ENCODE data around the gene TBC1D16.
A peak's percentile ranks its signal among the peaks of the same experiment; 100 is the strongest.

The TBC1D16 gene

GRCh38 chr17:80024206-80024972 is 11.3 kb downstream of the TBC1D16 start:
- no peak for DNase-seq

DNA sequence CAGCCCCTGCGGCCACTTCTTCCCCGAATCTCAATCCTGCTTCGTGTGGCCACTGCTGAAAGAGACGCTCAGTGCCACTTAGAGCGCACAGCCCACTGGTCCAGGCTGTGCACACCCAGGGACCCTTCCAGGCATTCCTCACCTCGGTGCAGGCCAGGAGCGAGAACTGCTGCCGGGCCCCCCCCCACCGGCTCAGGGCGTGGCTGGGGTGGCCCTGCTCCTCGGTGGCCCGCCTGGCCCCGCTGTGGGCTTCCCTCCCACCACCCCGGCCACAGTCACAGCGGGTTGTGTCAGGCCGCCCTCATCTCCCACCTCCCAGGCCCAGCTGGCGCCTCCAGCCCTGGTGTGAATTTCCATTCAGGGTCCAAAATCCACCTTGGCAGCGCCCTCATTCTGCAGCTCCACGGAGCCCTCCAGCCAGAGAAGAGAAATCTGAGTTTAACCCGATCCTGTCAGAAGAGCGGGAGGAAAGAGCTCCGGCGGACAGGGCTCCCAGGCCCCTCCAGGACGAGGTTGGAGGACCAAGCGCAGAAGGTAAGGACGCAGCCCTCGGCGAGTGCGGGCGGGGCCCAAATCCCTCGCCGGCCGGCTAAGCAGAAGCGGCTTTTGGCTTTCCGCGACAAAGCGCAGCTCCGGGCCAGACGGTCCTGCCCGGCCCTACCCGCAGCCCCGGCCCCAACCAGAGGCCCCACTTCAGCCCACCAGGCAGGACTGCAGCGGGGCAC is 12.0 kb downstream of the TBC1D16 start:
- no peak for DNase-seq

- DNase-seq, result no peak
These were observed 14.1 kb downstream of the TBC1D16 start for GRCh38 chr17:80021600-80021999.

GRCh38 chr17:80018917-80019651 is 16.6 kb downstream of the TBC1D16 start:
- DNase-seq, result no peak

DNA sequence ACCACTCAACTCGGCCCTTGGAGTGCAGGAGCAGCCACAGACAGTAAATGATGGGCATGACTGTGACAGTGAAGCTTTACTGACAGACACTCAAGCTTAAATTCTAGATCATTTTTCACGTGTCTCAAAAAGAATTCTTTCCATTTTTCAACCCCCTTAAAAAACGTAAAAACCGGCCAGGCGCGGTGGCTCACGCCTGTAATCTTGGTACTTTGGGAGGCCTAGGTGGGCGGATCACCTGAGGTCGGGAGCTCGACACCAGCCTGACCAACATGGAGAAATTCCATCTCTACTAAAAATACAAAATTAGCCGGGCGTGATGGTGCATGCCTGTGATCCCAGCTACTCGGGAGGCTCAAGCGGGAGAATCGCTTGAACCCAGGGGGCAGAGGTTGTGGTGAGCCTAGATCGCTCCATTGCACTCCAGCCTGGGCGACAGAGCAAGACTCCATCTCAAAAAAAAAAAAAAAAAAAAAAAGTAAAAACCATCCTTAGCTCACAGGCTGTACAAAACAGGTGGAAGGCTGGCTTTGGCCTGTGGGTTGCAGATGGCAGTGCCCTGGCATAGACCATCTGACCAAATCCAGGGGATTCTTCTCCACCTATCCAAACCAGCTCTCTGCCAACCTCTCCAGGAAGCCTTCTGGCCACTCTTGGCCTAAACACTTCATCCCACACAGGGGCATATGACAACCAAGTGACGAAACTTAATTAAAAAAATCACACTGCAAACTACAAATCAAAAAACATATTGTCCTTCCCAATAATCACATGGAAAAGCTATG is 18.3 kb downstream of the TBC1D16 start:
- DNase-seq, result no peak

- DNase-seq, result no peak
These were observed 22.6 kb downstream of the TBC1D16 start for GRCh38 chr17:80012765-80013741.

DNA sequence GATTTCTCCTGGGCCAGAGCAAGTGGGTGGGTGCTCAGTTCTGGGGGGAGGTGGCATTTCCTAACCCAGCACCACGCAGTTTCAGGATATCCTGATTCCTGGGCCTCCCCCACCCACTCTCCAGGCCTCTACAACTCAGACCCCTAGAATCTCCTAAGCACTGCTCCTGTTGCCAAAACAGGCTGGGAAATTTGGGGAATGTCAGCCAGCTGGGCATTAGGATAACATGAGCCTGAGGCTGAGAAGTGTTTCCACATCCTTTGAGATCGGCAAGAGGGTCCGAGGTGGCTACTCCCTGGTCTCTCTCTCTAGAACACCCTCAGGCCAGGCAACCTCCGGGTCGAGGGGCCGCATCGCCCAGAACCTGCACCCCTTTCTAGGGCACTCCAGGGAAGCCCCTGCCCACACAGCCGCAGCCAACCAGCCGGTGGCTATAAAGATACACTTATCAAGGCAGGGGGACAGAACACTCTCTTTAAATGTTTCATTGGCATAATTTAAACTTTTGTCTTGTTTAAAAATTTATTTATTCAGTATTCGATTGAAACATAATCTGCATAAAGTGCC is 23.6 kb downstream of the TBC1D16 start:
- no peak for DNase-seq

- DNase-seq, result no peak
These were observed 25.3 kb downstream of the TBC1D16 start for GRCh38 chr17:80010283-80010858.

DNA sequence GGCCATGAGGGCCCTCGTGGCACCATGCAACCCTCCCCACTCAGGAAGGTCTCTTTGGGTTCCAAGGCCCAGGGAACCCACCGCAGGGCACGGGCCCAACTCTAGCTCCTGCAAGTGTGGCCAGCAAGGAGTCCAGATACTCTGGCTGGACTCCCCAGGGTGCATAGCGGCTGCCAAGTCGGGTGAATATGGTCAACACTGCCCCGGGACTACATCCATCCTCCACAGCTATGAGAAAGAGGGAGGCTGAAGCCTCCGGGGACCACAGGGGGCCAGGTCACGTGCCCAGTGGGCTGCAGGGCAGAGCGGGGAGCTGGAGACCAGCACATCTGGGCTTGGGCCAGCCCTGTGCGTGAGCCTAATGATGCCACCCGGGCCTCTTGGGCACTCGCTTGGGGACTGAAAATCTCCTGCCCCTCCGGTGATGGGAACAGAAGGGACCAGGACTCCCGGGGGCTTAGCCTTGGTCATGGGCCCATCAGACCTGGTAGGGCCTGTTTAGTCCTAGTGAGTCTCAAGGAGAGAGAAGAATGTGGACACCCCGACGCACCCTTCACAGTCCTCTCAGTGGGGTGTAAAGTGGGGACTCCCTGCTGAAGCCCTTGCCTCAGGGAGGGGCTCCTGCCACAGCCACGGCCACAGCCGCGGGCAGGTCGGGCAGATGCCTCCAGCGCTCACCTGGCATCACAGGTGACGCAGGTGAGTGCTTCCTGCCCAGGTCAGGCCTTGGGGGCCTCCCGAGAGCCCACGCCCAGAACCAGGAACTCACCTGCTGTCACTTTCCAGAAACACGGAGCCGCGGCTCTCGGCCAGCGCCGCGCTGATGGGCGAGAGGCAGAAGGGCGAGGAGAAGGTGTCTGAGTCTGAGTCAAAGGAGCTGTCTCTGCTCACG is 26.0 kb downstream of the TBC1D16 start:
- DNase-seq, result no peak

GRCh38 chr17:80008848-80009247 is 26.8 kb downstream of the TBC1D16 start:
- no peak for DNase-seq

GRCh38 chr17:80008383-80008840 is 27.3 kb downstream of the TBC1D16 start:
- peak; percentile 54 for DNase-seq

DNA sequence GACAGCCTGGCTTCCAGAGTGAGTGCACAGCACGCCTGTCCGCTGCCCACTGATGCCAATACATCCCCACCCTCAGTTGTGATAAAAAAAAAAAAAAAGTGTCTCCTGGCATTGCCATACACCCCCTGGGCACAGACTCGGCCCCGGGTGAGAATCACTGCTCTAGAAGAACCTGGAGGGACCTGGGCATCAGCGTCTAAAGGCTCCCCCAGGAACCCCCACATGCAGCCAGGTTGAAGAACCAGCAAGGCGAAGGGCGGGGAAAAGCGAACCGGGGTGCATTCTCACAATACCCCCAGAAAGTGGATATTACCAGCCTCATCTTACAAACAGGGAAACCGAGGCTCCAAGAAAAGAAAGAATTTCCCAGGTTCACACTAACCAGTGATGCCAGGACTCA is 27.7 kb downstream of the TBC1D16 start:
- no peak for DNase-seq

DNA sequence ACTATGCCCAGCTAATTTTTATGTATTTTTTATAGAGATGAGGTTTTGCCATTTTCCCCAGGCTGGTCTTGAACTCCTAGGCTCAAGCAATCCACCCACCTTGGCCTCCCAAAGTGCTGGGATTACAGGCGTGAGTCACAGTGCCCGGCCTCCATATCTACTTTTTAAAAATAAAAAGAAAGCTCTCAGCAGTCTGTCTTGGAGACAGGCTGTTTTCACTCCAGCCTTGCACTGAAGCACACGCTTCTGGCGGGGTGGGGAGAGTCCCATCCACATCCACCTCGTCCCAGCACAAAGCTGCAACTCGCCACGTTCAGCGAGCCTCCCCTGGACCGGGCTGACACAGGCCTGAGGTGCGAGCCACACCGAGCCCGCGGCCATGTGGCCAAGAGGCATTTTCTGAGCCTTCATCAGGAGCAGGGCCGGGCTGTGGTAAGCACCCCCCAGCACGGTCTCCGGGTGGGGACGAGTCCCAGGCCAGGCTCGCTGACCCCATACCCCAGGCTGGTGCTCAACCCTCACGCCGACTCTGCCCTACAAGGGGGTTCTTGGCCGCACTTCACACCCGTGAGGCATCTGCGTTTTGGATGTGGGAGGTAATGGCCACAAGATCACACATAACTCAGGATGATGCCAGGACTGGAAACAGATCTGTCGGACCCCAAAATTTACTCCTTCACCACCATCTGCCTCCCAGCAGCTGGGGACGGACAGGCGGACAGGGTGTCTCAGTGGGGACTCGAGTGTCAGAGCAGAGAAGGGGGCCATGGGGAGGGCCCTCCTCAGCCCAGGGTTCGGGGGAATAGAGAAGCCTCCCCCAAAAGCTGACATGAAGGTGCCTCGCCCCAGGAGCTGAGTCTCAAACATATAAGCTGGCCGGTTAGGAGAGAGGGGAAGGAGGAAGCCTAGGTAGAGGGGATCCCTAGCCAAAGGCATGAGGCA is 28.6 kb downstream of the TBC1D16 start:
- no peak for DNase-seq

DNA sequence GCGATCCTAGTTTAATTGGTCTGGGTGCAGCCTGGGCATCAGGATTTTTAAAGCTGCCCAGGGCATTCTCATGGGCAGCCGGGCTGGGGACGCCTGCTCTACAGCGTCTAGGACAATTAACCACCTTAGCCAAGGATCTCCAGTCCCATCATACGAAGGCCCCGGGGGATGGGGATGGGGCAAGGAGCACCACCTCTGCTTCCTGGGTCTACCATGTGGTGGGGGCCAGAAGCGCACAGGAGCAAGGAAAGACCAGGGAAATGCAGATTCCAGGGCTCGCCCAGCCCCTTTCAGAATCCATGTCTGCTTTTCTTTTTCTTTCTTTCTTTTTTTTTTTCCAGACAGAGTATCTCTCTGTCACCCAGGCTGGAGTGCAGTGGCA is 29.3 kb downstream of the TBC1D16 start:
- no peak for DNase-seq

GRCh38 chr17:80005360-80006338 is 30.0 kb downstream of the TBC1D16 start:
- DNase-seq, result peak; percentile 54

GRCh38 chr17:80003969-80004368 is 31.7 kb downstream of the TBC1D16 start:
- DNase-seq, result no peak

Data from central memory CD4-positive, alpha-beta T cell (primary cell).